Uterine smooth muscle cell (primary cell): ENCODE measurements around the gene ORMDL1. TPM values are rescaled to one million over a fixed set of nuclear protein-coding genes. Genes with fewer than 3 reads are reported as not detected.

Experiments
- total RNA-seq: library from RNA; depleted of rRNA; stranded (reverse); fragments of >200 nt; gene quantifications from 2 replicates; pipeline ENCODE4 v1.2.3, GENCODE V29; 2014

ORMDL1 gene, protein sequence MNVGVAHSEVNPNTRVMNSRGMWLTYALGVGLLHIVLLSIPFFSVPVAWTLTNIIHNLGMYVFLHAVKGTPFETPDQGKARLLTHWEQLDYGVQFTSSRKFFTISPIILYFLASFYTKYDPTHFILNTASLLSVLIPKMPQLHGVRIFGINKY
- 53.7 and 61.6 TPM in 2 replicates for total RNA-seq

DNA sequence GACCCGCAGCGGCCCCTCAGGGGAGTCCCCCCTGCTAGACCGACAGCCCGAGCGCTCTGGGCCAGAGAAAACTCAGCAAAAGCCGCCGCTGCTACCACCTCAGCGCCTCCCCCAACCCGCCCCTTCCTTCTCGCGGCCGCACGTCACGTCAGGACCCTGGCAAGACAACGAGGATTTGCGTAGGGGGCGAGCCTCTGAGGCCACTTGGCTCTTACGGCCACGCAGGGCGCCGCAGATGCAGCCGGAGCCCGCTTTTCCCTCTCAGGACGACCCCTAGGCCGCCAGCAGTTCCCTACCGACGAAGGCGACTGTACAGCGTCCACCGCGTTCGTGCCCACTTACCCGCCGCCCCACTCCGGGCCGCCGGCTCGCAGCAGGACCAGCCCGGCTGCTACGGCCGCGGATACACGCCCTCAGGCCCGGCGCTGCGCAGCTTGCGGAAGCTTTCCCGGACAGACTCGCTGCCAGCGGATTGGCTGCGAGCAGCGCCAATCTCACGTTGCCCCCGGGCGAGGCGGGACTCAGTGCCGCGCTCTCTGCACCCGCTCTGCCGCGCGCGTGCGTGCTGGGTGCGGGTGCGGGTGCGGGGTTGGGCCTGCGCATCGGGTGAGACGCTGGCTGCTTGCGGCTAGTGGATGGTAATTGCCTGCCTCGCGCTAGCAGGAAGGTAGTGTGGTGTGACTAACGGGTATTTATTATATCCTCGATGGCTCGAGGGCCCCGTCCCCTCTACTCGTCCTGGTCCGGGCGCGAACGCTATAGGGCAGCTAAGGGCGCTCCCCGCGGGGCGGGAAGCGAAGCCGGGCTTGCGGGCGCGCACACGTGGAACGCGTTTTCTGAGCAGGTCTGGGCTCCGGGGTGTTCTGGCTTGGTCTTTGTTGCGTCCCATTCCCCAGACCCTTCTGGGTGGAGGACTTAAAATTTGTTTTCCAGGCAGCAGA, at the start of gene ORMDL1, which contains the start of gene PMS1:
Gene ORMDL1, minus strand, starts transcription at position 413 of the 941 bp plus-strand sequence. CDS start 1,744 bp downstream, outside the sequence.
Gene PMS1, plus strand, starts transcription at position 524 of the 941 bp plus-strand sequence. CDS start 7,360 bp downstream, outside the sequence.

DNA sequence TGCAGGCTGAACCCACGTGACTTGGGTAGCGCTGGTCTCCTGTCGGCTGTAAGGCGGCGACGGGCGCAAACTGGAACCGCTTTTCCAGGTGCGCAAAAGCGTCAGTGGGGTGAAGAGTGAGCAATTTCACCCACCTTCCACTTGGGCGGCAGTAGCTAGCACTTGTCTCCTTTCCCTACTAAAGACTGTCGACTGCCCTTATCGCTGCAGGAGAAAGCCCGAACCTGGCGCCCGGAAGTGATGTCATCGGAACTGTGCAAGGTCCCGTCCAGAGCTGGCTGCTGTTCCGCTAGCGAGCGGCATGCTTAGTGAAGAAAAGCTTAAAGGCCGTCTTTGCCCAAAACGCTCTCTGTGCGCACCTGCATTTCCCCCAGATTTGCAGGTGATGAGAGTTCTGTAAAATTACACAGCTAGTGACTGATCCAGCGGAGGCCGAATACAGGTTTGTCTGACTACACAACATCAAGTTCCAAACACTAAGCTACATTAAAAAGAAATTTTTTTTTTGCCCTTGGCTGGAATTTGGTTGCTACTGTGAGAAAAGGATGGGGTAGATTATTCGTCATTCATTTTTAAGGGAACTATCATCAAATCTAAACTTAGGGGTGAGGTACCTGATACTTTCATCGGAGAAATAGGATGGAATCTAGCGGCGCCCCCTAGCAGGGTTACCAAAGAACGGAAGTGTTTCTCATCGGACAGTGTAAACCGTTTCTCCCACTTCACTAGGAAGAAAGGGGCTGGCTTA, 21.4 kb downstream of the ORMDL1 start, which contains the start of gene OSGEPL1:
Gene OSGEPL1, minus strand, starts transcription at position 242 of the 748 bp plus-strand sequence. CDS start 1,152 bp downstream, outside the sequence.

Other genes with a start within 250 kb of the ORMDL1 start
- gene SLC40A1, start 203.6 kb downstream of the ORMDL1 start, total RNA-seq: 2.4 and 9.5 TPM in 2 replicates
- 77.4 and 78.5 TPM in 2 replicates for gene ASNSD1, start 122.9 kb downstream of the ORMDL1 start, total RNA-seq
- 3.7 and 6.0 TPM in 2 replicates for gene ANKAR, start 109.7 kb downstream of the ORMDL1 start, total RNA-seq
- gene OSGEPL1, start 21.5 kb downstream of the ORMDL1 start, total RNA-seq: 9.4 and 18.6 TPM in 2 replicates
- gene PMS1, start 111 bp upstream of the ORMDL1 start, total RNA-seq: 26.5 and 39.2 TPM in 2 replicates